Breast epithelium (tissue), 4 donors: ENCODE measurements around the gene AVPR2. TPM values are rescaled to one million over a fixed set of nuclear protein-coding genes. Genes with fewer than 3 reads are reported as not detected.

Experiments
- DNase-seq, 2 donors: peaks; one replicate each; pipeline ENCODE4 v3.0.0-alpha.2; 2019; ENCODE audit warnings: low spot score in 2 of 2
- H3K27ac ChIP-seq, 2 donors: fragments of 200-600 bp; sonication (generic) in 1 of 2; one replicate each; pipeline ENCODE4 v1.5.1; 2016 to 2019; ENCODE audit warnings: mild to moderate bottlenecking in 1 of 2
- H3K27me3 ChIP-seq, 2 donors: fragments of 200-600 bp; sonication (generic) in 1 of 2; one replicate each; pipeline versions ENCODE4 v1.5.1 to v1.6.0; 2017 to 2019; ENCODE audit warnings: control low read depth in 1 of 2, mild to moderate bottlenecking in 1 of 2
- H3K36me3 ChIP-seq: fragments of 200-600 bp; one replicate; pipeline ENCODE4 v1.5.1; 2019
- H3K4me1 ChIP-seq, 2 donors: fragments of 200-600 bp; sonication (generic); one replicate each; pipeline ENCODE4 v1.5.1; 2016 to 2019; ENCODE audit warnings: control low read depth in 1 of 2
- H3K4me3 ChIP-seq, 3 donors: fragments of 200-600 bp; sonication (generic); 1 replicate in 2 of 3; 2 replicates in 1 of 3; pipeline ENCODE4 v1.5.1; 2016 to 2019; ENCODE audit warnings: mild to moderate bottlenecking in 3 of 3, moderate library complexity in 2 of 3
- H3K9me3 ChIP-seq, 2 donors: fragments of 200-600 bp; sonication (generic) in 1 of 2; one replicate each; pipeline ENCODE4 v1.5.1; 2016 to 2019; ENCODE audit warnings: control low read depth in 1 of 2
- POLR2A ChIP-seq: fragments of 450-650 bp; IDR thresholded peaks from one replicate; pipeline ENCODE4 v1.6.1; 2016; ENCODE audit warnings: antibody characterized with exemption, mild to moderate bottlenecking, moderate library complexity
- POLR2AphosphoS5 ChIP-seq, 3 donors: sonication (generic); formaldehyde crosslinking; IDR thresholded peaks; one replicate each; pipeline ENCODE4 v1.6.1; 2017; ENCODE audit warnings: antibody characterized with exemption in 3 of 3
- intact Hi-C: fragments of 100-400 bp; cut with DNase I; formaldehyde crosslinking; loops from one replicate; pipeline ENCODE4 v1.15.1; 2023; ENCODE audit warnings: low total_unique reads
- total RNA-seq, 3 donors: library from RNA; depleted of rRNA; stranded (reverse); fragments of >200 nt; gene quantifications; one replicate each; pipeline ENCODE4 v1.1.0, GENCODE V29; 2016
- TF ChIP-seq, protein P1 (sequence below), 3 donors: fragments of 450-650 bp; IDR thresholded peaks; one replicate each; pipeline ENCODE4 v1.5.1; 2016 to 2017; ENCODE audit warnings: antibody characterized with exemption in 3 of 3, mild to moderate bottlenecking in 3 of 3, moderate library complexity in 3 of 3

AVPR2 gene
- total RNA-seq, 3 donors from 2014 or later: 0.44 to 5.9 (median 5.3) TPM

GRCh38 chrX:153925739-153926551 lies 21.5 kb downstream of the AVPR2 start, which contains the start of gene ARHGAP4:
TSS of gene ARHGAP4 (minus strand) at chrX:153926264. CDS start at chrX:153926202, 62 bp downstream.
- H3K27ac ChIP-seq: peak within 1 kb of the TSS; percentile 87 to 88
- peak within 1 kb of the TSS; percentile 49 to 70 (median 63) for H3K4me3 ChIP-seq
- DNase-seq: no peak
- TF ChIP-seq POLR2AphosphoS5 (IDR thresholded peaks at IDR 0.05): no peak
- TF ChIP-seq, protein P1, sequence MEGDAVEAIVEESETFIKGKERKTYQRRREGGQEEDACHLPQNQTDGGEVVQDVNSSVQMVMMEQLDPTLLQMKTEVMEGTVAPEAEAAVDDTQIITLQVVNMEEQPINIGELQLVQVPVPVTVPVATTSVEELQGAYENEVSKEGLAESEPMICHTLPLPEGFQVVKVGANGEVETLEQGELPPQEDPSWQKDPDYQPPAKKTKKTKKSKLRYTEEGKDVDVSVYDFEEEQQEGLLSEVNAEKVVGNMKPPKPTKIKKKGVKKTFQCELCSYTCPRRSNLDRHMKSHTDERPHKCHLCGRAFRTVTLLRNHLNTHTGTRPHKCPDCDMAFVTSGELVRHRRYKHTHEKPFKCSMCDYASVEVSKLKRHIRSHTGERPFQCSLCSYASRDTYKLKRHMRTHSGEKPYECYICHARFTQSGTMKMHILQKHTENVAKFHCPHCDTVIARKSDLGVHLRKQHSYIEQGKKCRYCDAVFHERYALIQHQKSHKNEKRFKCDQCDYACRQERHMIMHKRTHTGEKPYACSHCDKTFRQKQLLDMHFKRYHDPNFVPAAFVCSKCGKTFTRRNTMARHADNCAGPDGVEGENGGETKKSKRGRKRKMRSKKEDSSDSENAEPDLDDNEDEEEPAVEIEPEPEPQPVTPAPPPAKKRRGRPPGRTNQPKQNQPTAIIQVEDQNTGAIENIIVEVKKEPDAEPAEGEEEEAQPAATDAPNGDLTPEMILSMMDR (IDR thresholded peaks at IDR 0.05): no peak
- H3K27me3 ChIP-seq: peaks cover 0 to 46% of the 10 kb centered on the region in 2 donors
- H3K4me1 ChIP-seq: no peaks in the 10 kb centered on the region
- no peaks in the 10 kb centered on the region for H3K36me3 ChIP-seq
- intact Hi-C loops: no loop called here
- no peaks in the 10 kb centered on the region for H3K9me3 ChIP-seq

DNA sequence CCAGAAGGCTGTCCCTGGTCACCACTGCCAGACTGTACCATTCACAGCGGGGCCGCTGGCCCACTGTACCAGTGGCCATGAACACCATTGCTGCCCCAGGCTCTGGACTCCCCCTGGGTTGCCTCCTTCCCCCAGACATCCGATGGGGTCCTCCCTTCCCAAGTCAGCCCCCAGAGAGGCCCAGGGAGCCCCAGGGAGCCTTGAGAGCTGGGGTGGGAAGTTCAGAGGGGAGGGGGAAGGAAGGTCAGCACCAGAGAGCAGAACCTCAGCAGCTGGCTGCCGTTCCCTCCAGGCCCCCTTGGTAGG lies 22.0 kb downstream of the AVPR2 start:
- no peaks in the 10 kb centered on the region for H3K4me1 ChIP-seq
- no peak for DNase-seq
- H3K9me3 ChIP-seq: no peaks in the 10 kb centered on the region
- H3K4me3 ChIP-seq: peak overlapping the region; percentile 27 to 70 (median 49)
- peak overlapping the region; percentile 87 to 88 for H3K27ac ChIP-seq
- intact Hi-C loops: no loop called here
- TF ChIP-seq POLR2AphosphoS5 (IDR thresholded peaks at IDR 0.05) (no peak), POLR2A (no peak)
- TF ChIP-seq, protein P1 (IDR thresholded peaks at IDR 0.05): no peak
- H3K36me3 ChIP-seq: no peaks in the 10 kb centered on the region
- peaks cover 0 to 45% of the 10 kb centered on the region in 2 donors for H3K27me3 ChIP-seq

GRCh38 chrX:153926858-153927671 lies 22.6 kb downstream of the AVPR2 start:
- intact Hi-C loops: no loop called here
- peak in 1 of 2 donors; percentile 37 for DNase-seq
- TF ChIP-seq POLR2AphosphoS5 (IDR thresholded peaks at IDR 0.05) (no peak), POLR2A (no peak)
- TF ChIP-seq, protein P1 (IDR thresholded peaks at IDR 0.05): no peak

DNA sequence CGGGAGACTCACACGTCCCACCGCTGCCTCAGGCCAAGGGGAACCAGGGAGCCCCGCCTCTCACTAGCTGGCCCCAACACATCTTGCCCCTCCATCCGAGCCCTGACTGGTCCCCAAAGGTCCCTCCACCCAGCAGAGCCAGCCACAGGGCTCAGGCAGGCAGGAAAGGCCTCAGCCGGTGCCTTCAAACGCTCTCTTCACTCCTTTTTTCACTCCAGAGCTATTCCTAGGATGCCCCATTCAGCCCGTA lies 23.1 kb downstream of the AVPR2 start:
- TF ChIP-seq, protein P1 (IDR thresholded peaks at IDR 0.05): no peak
- TF ChIP-seq POLR2A (no peak), POLR2AphosphoS5 (IDR thresholded peaks at IDR 0.05) (no peak)
- no peaks in the 10 kb centered on the region for H3K36me3 ChIP-seq
- no peak for DNase-seq
- peak overlapping the region; percentile 49 to 70 (median 63) for H3K4me3 ChIP-seq
- H3K27ac ChIP-seq: peak overlapping the region; percentile 87 to 88
- H3K4me1 ChIP-seq: no peaks in the 10 kb centered on the region
- intact Hi-C loops: no loop called here
- H3K9me3 ChIP-seq: no peaks in the 10 kb centered on the region
- H3K27me3 ChIP-seq: peaks cover 0 to 38% of the 10 kb centered on the region in 2 donors

More at GRCh38 chrX:153926858-153927671, 22.6 kb downstream of the AVPR2 start:
- H3K27me3 ChIP-seq: peaks cover 0 to 40% of the 10 kb centered on the region in 2 donors
- no peaks in the 10 kb centered on the region for H3K4me1 ChIP-seq
- H3K27ac ChIP-seq: peak overlapping the region; percentile 87 to 88
- H3K4me3 ChIP-seq: peak overlapping the region; percentile 49 to 70 (median 63)
- H3K36me3 ChIP-seq: no peaks in the 10 kb centered on the region
- H3K9me3 ChIP-seq: no peaks in the 10 kb centered on the region
